Activated T-helper 1 cell treated with Interleukin-2 at 50 U/mL for 16 hours (primary cell): ENCODE results near the gene SNU13.
"Not testable (repeated sequence)": the region's sequence is repeated elsewhere in the genome, so short reads cannot be mapped to it uniquely, and the experiment has no call there.

Experiments used
- DNase-seq: peaks from one replicate; pipeline ENCODE4 v3.0.0-alpha.2; 2020; ENCODE audit warnings: low read depth

Gene SNU13

GRCh38 chr22:41638748-41639147, 49.9 kb downstream of the SNU13 start:
- no peak for DNase-seq

GRCh38 chr22:41638124-41638523, 50.5 kb downstream of the SNU13 start:
- DNase-seq: no peak

GRCh38 chr22:41637623-41638022, 51.0 kb downstream of the SNU13 start:
- DNase-seq: not testable (repeated sequence)

GRCh38 chr22:41636467-41636866, 52.2 kb downstream of the SNU13 start:
- no peak for DNase-seq

GRCh38 chr22:41634610-41635009, 54.1 kb downstream of the SNU13 start:
- DNase-seq: not testable (repeated sequence)

GRCh38 chr22:41631615-41632014, 57.1 kb downstream of the SNU13 start:
- DNase-seq: not testable (repeated sequence)

GRCh38 chr22:41631115-41631514, 57.6 kb downstream of the SNU13 start:
- not testable (repeated sequence) for DNase-seq

GRCh38 chr22:41625577-41625976, 63.1 kb downstream of the SNU13 start:
- no peak for DNase-seq
